Transverse colon (tissue), 4 donors: ENCODE results near the gene OTUD7B. TPM values are rescaled to one million over a fixed set of nuclear protein-coding genes. Genes with fewer than 3 reads are reported as not detected.

ENCODE experiments used
- DNase-seq: peaks from one replicate; pipeline ENCODE4 v3.0.0-alpha.2; 2019
- H3K27ac ChIP-seq, 4 donors: fragments of 200-600 bp; sonication (generic); 2 replicates each; pipeline ENCODE4 v1.5.1; 2016 to 2018; ENCODE audit warnings: inconsistent platforms in 4 of 4
- H3K27me3 ChIP-seq: fragments of 200-600 bp; sonication (generic); 2 replicates; pipeline ENCODE4 v1.5.1; 2017; ENCODE audit warnings: inconsistent platforms
- H3K36me3 ChIP-seq, 4 donors: fragments of 200-600 bp; sonication (generic); 2 replicates each; pipeline ENCODE4 v1.5.1; 2017 to 2019; ENCODE audit warnings: inconsistent platforms in 4 of 4
- H3K4me1 ChIP-seq, 4 donors: fragments of 200-600 bp; sonication (generic); 2 replicates each; pipeline ENCODE4 v1.5.1; 2017 to 2020; ENCODE audit warnings: inconsistent platforms in 4 of 4
- H3K4me3 ChIP-seq, 4 donors: fragments of 200-600 bp; sonication (generic); 1 replicate in 1 of 4; 2 replicates in 3 of 4; pipeline versions ENCODE4 v1.5.1 to v1.6.1; 2017 to 2019; ENCODE audit warnings: inconsistent platforms in 4 of 4
- H3K9me3 ChIP-seq, 2 donors: fragments of 200-600 bp; sonication (generic); 2 replicates each; pipeline ENCODE4 v1.5.1; 2017 to 2019; ENCODE audit warnings: inconsistent platforms in 2 of 2
- EP300 ChIP-seq: sonication (generic); formaldehyde crosslinking; IDR thresholded peaks from one replicate; pipeline ENCODE4 v1.6.1; 2017; ENCODE audit warnings: antibody characterized with exemption, low read depth
- POLR2A ChIP-seq: fragments of 450-650 bp; IDR thresholded peaks from one replicate; pipeline ENCODE4 v1.6.1; 2016; ENCODE audit warnings: antibody characterized with exemption, mild to moderate bottlenecking, moderate library complexity
- POLR2AphosphoS5 ChIP-seq, 3 donors: sonication (generic); formaldehyde crosslinking; IDR thresholded peaks; one replicate each; pipeline ENCODE4 v1.6.1; 2016; ENCODE audit warnings: antibody characterized with exemption in 3 of 3
- WGBS, 2 donors: methylation state at CpG; one replicate each; pipeline ENCODE4 v1.1.5; 2018; ENCODE audit warnings: low coverage in 1 of 2; 5-methylcytosine and 5-hydroxymethylcytosine counted together
- in situ Hi-C, 4 donors: fragments of 200-750 bp; cut with MboI; loops; one replicate each; pipeline versions ENCODE4 v1.15.0 to v1.15.1; 2017; ENCODE audit warnings: low sequenced_read_pairs in 3 of 4, low pct_ligation_motif_present in 1 of 4, low pct_unique_long_range_greater_than_20kb in 1 of 4
- intact Hi-C: fragments of 100-400 bp; cut with DNase I; formaldehyde crosslinking; loops from one replicate; pipeline ENCODE4 v1.15.1; 2023; ENCODE audit warnings: low total_unique reads
- total RNA-seq, 4 donors: library from RNA; depleted of rRNA; stranded (reverse); fragments of >200 nt; gene quantifications; one replicate each; pipeline ENCODE4 v1.1.0, GENCODE V29; 2016
- TF ChIP-seq, protein P1 (sequence below), 5 experiments: fragments of 200-600 bp in 3 of 5; fragments of 450-650 bp in 2 of 5; sonication (generic) in 3 of 5; IDR thresholded peaks; 1 replicate in 2 of 5; 2 replicates in 3 of 5; pipeline ENCODE4 v1.5.1; 2016 to 2017; ENCODE audit warnings: antibody characterized with exemption in 5 of 5, inconsistent platforms in 3 of 5, mild to moderate bottlenecking in 2 of 5, moderate library complexity in 1 of 5

OTUD7B gene
- total RNA-seq, 4 donors from 2014 or later = 11.3 to 26.8 (median 25.5) TPM

DNA sequence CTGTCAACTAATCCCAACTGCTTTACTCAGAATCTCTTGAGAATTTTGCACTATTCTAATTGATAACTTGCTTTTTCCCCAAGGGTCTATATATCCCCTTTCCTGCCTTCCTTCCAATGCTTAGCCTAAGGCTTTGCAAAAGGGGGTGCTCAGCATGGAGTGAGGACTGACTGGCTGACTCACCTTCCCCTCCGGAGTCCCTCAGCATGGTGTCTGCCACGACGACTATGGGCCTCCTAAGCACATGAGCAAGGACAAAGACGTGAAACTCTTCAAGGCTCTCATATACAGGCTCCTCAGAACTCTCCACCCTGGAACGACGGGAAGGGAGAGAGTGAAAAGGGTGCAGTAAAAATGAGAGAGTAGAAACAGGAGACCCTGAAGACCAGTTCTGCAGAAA is 60.6 kb downstream of the OTUD7B start:
- no peak overlapping the region for H3K27ac ChIP-seq
- 88% methylated on average over 6 of the region's 6 CpGs; no CpG with 5 or more reads in 1 of the 2 donors for whole genome bisulfite sequencing, 2 donors
- H3K4me3 ChIP-seq = no peak overlapping the region
- in situ Hi-C loops (loop anchor here in 2 of 4 donors (25.0 kb wide), 1 partner anchor 237 kb away; no protein-coding TSS in a partner anchor), intact Hi-C loops (no loop called here)
- H3K4me1 ChIP-seq = no peaks in the 10 kb centered on the region
- H3K27me3 ChIP-seq = no peaks in the 10 kb centered on the region
- TF ChIP-seq, protein P1, sequence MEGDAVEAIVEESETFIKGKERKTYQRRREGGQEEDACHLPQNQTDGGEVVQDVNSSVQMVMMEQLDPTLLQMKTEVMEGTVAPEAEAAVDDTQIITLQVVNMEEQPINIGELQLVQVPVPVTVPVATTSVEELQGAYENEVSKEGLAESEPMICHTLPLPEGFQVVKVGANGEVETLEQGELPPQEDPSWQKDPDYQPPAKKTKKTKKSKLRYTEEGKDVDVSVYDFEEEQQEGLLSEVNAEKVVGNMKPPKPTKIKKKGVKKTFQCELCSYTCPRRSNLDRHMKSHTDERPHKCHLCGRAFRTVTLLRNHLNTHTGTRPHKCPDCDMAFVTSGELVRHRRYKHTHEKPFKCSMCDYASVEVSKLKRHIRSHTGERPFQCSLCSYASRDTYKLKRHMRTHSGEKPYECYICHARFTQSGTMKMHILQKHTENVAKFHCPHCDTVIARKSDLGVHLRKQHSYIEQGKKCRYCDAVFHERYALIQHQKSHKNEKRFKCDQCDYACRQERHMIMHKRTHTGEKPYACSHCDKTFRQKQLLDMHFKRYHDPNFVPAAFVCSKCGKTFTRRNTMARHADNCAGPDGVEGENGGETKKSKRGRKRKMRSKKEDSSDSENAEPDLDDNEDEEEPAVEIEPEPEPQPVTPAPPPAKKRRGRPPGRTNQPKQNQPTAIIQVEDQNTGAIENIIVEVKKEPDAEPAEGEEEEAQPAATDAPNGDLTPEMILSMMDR (IDR thresholded peaks at IDR 0.05) = no peak
- TF ChIP-seq POLR2A = no peak
- no peak for TF ChIP-seq EP300
- no peak for TF ChIP-seq POLR2AphosphoS5 (IDR thresholded peaks at IDR 0.05)
- H3K36me3 ChIP-seq = peaks cover 0 to 28% (median 10%) of the 10 kb centered on the region in 4 donors
- no peaks in the 10 kb centered on the region for H3K9me3 ChIP-seq
- DNase-seq = no peak

DNA sequence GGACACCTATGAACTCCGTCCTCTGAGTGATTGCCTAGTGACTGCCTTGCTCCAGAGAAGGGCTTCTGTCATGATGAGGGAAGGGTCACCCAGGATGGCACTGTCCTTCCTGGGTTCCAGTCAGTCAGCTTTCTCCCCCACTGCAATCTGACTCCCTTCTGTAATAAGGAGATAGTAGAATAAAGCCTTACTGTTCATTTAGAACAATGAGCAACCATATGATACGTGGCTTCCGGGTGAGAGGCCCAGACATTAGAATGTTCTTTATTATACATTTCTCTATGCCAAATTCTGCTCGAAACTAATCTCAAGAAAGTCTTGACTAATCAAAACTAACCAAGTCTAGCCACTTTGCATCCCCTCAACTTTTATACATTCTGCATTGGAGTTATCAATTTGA is 65.3 kb downstream of the OTUD7B start:
- in situ Hi-C loops (no loop called here), intact Hi-C loops (no loop called here)
- Histone ChIP-seq H3K4me3 (no peak overlapping the region), H3K4me1 (peaks cover 6 to 31% (median 7%) of the 10 kb centered on the region in 4 donors), H3K27ac (no peak overlapping the region), H3K9me3 (no peaks in the 10 kb centered on the region), H3K36me3 (peaks cover 0 to 31% (median 9%) of the 10 kb centered on the region in 4 donors), H3K27me3 (no peaks in the 10 kb centered on the region)
- no peak for DNase-seq
- 90 to 100% methylated on average over 3 to 4 of the region's 4 CpGs for WGBS, 2 donors
- no peak for TF ChIP-seq EP300
- TF ChIP-seq, protein P1 (IDR thresholded peaks at IDR 0.05) = no peak
- TF ChIP-seq POLR2AphosphoS5 (IDR thresholded peaks at IDR 0.05) = no peak
- TF ChIP-seq POLR2A = no peak

DNA sequence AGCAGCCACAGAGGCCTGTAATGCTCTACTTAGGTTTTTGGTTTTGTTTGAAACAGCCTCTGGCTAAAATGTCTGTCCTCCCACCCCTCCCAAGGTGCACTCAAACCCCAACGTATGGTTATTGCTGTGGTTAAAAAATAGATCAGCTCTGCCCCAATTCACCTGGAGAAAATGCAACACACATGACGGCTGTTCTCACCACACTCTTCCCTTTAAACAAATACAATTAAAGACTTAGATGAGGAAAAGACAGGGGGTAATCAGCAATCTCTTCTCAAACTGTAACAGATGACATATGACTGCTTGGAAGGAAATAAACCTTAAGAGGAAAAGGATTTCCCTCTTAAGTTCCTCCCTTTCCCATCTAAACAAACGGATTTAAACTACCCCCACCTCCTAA is 67.6 kb downstream of the OTUD7B start:
- WGBS, 2 donors = 22 to 36% methylated on average over 3 of the region's 3 CpGs
- intact Hi-C loops = no loop called here
- H3K36me3 ChIP-seq = peaks cover 0 to 13% (median 6%) of the 10 kb centered on the region in 4 donors
- in situ Hi-C loops = no loop called here
- no peaks in the 10 kb centered on the region for H3K27me3 ChIP-seq
- peaks cover 17 to 53% (median 20%) of the 10 kb centered on the region in 4 donors for H3K4me1 ChIP-seq
- no peaks in the 10 kb centered on the region for H3K9me3 ChIP-seq
- H3K27ac ChIP-seq = peak overlapping the region; percentile 47 to 90 (median 62)
- no peak for DNase-seq
- peak in 1 of 3 donors; percentile 30 for TF ChIP-seq POLR2AphosphoS5 (IDR thresholded peaks at IDR 0.05)
- no peak for TF ChIP-seq EP300
- TF ChIP-seq, protein P1 (IDR thresholded peaks at IDR 0.05) = no peak
- no peak overlapping the region for H3K4me3 ChIP-seq

DNA sequence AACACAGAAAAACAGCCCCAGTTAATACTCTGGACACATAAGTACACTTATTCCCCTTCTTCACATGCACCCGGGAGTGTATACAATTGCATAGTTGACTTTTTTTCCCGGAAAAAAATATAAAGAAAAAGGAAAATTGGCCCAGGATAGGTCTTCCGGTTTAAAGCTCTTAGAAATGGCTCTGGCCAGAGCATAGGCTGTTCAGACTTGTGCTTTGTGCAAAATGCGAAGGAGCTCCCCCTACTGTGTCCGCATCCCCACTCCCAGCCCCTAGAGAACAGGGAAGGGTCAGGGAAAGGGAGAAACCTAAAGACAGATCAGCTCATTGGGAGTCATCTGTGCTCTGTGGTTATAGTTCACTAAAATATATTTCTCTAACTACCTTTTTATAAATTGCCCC is 68.3 kb downstream of the OTUD7B start:
- in situ Hi-C loops = no loop called here
- no peaks in the 10 kb centered on the region for H3K27me3 ChIP-seq
- intact Hi-C loops = no loop called here
- peak overlapping the region; percentile 47 to 90 (median 62) for H3K27ac ChIP-seq
- no peak overlapping the region for H3K4me3 ChIP-seq
- H3K4me1 ChIP-seq = peaks cover 23 to 60% (median 27%) of the 10 kb centered on the region in 4 donors
- peaks cover 0 to 12% (median 3%) of the 10 kb centered on the region in 4 donors for H3K36me3 ChIP-seq
- peak; percentile 52 for DNase-seq
- 23 to 27% methylated on average over 5 of the region's 5 CpGs for WGBS, 2 donors
- TF ChIP-seq, protein P1 (IDR thresholded peaks at IDR 0.05) = peak in 2 of 5 experiments; percentile 16 to 22
- TF ChIP-seq POLR2AphosphoS5 (IDR thresholded peaks at IDR 0.05) (no peak), POLR2A (no peak)
- H3K9me3 ChIP-seq = no peaks in the 10 kb centered on the region
